ENCODE results near the gene RAP1GDS1.
A peak's percentile ranks its signal among the peaks of the same experiment; 100 is the strongest.
"Not testable (repeated sequence)": the region's sequence is repeated elsewhere in the genome, so short reads cannot be mapped to it uniquely, and the experiment has no call there.

Gene RAP1GDS1

DNA sequence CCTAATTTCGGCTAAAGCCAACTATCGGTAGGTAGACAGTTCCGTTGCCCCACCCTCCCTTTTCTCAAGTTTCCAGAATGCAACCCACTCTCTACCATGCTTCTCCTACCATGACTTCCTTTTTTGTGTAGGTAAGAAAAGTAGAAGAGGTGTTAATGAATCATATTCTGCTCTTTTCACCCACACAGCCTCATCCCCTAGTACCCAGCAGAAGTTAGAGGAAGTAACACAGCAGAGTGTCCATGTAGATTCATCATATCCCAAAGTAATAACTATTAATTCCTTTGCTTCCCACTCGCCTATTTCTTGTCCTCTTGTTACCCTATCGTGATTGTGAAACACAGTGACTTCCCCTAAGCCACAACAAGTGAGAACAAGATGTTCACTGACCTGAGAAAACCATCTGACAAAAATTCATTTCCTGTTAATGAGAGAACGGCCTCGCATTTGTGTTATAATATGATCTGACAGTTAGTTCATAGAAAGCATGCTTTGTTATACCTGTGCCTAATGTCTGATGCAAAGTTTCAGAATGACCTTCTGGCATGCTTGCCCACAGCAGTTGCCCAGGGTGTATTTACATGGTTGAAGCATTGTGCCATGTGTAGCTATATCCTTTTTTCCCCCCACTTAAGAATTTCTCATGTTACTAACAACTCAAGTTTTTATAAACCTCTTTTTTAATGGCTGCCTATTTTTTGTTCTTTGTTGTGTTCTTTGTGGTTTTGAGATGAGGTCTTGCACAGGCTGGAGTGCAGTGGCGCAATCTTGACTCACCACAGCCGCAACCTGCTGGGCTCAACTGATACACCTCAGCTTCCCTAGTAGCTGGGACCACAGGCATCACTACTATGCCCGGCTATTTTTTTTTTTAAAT is 185.6 kb downstream of the RAP1GDS1 start:
- no peaks in the 10 kb centered on the region for H3K27me3 ChIP-seq (replicated peaks; ENCODE audit: control insufficient read depth, insufficient read depth, low read length, poor library complexity, severe bottlenecking)
- DNase-seq, result peak; percentile 35 to 49 (median 48)
- H3K4me3 ChIP-seq (ENCODE audit: insufficient read depth, low read depth, low read length, poor library complexity, severe bottlenecking), result no peak overlapping the region
- peaks cover 21% of the 10 kb centered on the region for H3K36me3 ChIP-seq (ENCODE audit: control insufficient read depth, insufficient read depth, low read length)
- H3K4me1 ChIP-seq (ENCODE audit: control insufficient read depth, insufficient read depth, low read length, poor library complexity, severe bottlenecking), result peaks cover 30% of the 10 kb centered on the region
- no peaks in the 10 kb centered on the region for H3K9me3 ChIP-seq (ENCODE audit: control insufficient read depth, low read length)
- peak overlapping the region; percentile 19 for H3K27ac ChIP-seq (ENCODE audit: insufficient read depth, low read length, poor library complexity, severe bottlenecking)

DNA sequence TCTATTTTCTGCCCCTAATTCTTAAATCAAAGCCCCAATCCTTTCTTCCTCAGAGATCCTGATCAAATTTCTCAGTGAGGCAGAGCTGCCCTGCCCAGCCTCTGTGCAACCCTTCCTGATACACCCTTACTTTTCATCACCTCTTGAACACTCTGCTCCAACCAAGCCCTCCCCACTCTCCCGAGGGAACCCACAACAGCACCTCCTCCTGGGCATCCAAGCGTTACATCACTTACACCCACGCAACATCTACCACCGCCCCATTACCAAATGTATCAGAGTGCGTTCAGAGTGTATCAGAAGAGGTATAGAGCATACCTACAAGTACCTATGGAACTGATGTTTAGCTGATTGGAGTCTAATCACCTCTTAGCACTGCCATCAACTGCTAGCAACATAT is 186.5 kb downstream of the RAP1GDS1 start:
- Histone ChIP-seq H3K27me3 (replicated peaks; ENCODE audit: control insufficient read depth, insufficient read depth, low read length, poor library complexity, severe bottlenecking) (no peaks in the 10 kb centered on the region), H3K9me3 (ENCODE audit: control insufficient read depth, low read length) (no peaks in the 10 kb centered on the region), H3K36me3 (ENCODE audit: control insufficient read depth, insufficient read depth, low read length) (peaks cover 12% of the 10 kb centered on the region), H3K27ac (ENCODE audit: insufficient read depth, low read length, poor library complexity, severe bottlenecking) (no peak overlapping the region), H3K4me3 (ENCODE audit: insufficient read depth, low read depth, low read length, poor library complexity, severe bottlenecking) (no peak overlapping the region), H3K4me1 (ENCODE audit: control insufficient read depth, insufficient read depth, low read length, poor library complexity, severe bottlenecking) (peaks cover 30% of the 10 kb centered on the region)
- DNase-seq, result no peak

DNA sequence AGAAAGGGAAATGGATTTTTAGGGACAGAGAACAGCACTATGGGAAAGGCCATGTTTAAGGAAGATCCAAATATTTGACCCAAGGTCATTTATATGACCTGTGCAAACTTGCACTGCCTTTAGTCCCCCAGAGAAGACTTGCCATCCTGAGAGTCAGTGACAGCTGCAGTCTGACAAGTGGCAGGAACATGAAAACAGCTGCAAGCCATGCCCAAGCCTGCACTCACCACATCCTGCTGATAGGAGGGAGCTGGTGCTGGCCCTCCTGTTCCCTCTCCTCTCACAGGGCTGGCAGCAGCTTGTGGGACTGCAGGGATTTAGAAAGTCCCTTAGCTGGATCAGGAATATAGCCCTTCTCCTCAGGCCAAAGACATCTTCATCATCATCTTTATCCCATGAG is 187.7 kb downstream of the RAP1GDS1 start:
- Histone ChIP-seq H3K27me3 (replicated peaks; ENCODE audit: control insufficient read depth, insufficient read depth, low read length, poor library complexity, severe bottlenecking) (no peaks in the 10 kb centered on the region), H3K9me3 (ENCODE audit: control insufficient read depth, low read length) (no peaks in the 10 kb centered on the region), H3K27ac (ENCODE audit: insufficient read depth, low read length, poor library complexity, severe bottlenecking) (no peak overlapping the region), H3K4me1 (ENCODE audit: control insufficient read depth, insufficient read depth, low read length, poor library complexity, severe bottlenecking) (peaks cover 30% of the 10 kb centered on the region), H3K36me3 (ENCODE audit: control insufficient read depth, insufficient read depth, low read length) (no peaks in the 10 kb centered on the region), H3K4me3 (ENCODE audit: insufficient read depth, low read depth, low read length, poor library complexity, severe bottlenecking) (no peak overlapping the region)
- DNase-seq, result no peak

DNA sequence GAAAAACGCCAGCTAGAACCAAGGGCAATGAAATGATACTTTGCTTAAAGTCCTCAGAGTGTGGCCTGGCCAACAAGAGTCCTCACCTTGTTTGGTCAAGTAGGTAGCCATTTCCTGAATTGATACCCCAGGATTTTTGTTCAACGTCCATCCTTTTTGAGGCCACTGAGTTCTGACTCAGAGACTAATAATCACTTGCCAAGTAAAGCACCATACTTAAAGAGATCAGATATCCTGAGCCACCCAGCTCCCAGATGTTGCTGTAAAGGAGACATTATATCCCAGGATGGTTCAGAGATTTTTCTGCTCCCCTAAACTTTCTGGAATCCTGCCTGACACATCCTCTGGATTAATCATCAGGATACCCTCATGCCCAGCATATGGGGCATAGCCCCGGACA is 190.9 kb downstream of the RAP1GDS1 start:
- Histone ChIP-seq H3K27ac (ENCODE audit: insufficient read depth, low read length, poor library complexity, severe bottlenecking) (no peak overlapping the region), H3K4me1 (ENCODE audit: control insufficient read depth, insufficient read depth, low read length, poor library complexity, severe bottlenecking) (peaks cover 18% of the 10 kb centered on the region), H3K27me3 (replicated peaks; ENCODE audit: control insufficient read depth, insufficient read depth, low read length, poor library complexity, severe bottlenecking) (no peaks in the 10 kb centered on the region), H3K9me3 (ENCODE audit: control insufficient read depth, low read length) (no peaks in the 10 kb centered on the region), H3K36me3 (ENCODE audit: control insufficient read depth, insufficient read depth, low read length) (no peaks in the 10 kb centered on the region), H3K4me3 (ENCODE audit: insufficient read depth, low read depth, low read length, poor library complexity, severe bottlenecking) (no peak overlapping the region)
- no peak for DNase-seq

DNA sequence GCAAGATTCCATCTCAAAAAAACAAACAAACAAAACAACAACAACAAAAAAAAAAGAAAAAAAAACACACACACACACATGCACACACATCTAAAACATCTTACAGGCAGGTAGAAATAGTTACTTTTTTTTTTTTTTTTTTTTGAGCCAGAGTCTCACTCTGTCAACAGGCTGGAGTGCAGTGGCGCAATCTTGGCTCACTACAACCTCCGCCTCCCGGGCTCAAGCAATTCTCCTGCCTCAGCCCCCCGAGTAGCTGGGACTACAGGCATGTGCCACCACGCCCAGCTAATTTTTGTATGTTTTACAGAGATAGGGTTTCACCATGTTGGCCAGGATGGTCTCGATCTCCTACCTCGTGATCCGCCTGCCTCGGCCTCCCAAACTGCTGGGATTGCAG is 196.2 kb downstream of the RAP1GDS1 start:
- H3K4me3 ChIP-seq (ENCODE audit: insufficient read depth, low read depth, low read length, poor library complexity, severe bottlenecking); H3K36me3 ChIP-seq (ENCODE audit: control insufficient read depth, insufficient read depth, low read length); H3K27me3 ChIP-seq (replicated peaks; ENCODE audit: control insufficient read depth, insufficient read depth, low read length, poor library complexity, severe bottlenecking); H3K27ac ChIP-seq (ENCODE audit: insufficient read depth, low read length, poor library complexity, severe bottlenecking); H3K4me1 ChIP-seq (ENCODE audit: control insufficient read depth, insufficient read depth, low read length, poor library complexity, severe bottlenecking); H3K9me3 ChIP-seq (ENCODE audit: control insufficient read depth, low read length); DNase-seq: not testable (repeated sequence)

DNA sequence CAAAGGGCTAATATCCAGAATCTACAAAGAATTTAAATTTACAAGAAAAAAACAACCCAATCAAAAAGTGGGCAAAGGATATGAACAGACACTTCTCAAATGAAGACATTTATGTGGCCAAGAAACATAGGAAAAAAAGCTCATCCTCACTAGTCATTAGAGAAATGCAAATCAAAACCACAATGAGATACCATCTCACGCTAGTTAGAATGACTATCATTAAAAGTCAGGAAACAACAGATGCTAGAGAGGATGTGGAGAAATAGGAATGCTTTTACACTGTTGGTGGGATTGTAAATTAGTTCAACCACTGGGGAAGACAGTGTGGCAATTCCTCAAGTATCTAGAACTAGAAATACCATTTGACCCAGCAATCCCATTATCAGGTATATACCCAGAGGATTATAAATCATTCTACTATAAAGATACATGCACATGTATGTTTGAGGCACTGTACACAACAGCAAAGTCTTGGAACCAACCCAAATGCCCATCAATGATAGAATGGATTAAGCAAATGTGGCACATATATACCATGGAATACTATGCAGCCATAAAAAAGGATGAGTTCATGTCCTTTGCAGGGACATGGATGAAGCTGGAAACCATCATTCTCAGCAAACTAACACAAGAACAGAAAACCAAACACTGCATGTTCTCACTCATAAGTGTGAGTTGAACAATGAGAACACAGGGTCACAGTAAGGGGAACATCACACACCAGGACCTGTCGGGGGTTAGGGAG is 200.1 kb downstream of the RAP1GDS1 start:
- H3K4me1 ChIP-seq (ENCODE audit: control insufficient read depth, insufficient read depth, low read length, poor library complexity, severe bottlenecking); H3K27me3 ChIP-seq (replicated peaks; ENCODE audit: control insufficient read depth, insufficient read depth, low read length, poor library complexity, severe bottlenecking); H3K4me3 ChIP-seq (ENCODE audit: insufficient read depth, low read depth, low read length, poor library complexity, severe bottlenecking); H3K9me3 ChIP-seq (ENCODE audit: control insufficient read depth, low read length); H3K27ac ChIP-seq (ENCODE audit: insufficient read depth, low read length, poor library complexity, severe bottlenecking); DNase-seq; H3K36me3 ChIP-seq (ENCODE audit: control insufficient read depth, insufficient read depth, low read length): not testable (repeated sequence)

DNA sequence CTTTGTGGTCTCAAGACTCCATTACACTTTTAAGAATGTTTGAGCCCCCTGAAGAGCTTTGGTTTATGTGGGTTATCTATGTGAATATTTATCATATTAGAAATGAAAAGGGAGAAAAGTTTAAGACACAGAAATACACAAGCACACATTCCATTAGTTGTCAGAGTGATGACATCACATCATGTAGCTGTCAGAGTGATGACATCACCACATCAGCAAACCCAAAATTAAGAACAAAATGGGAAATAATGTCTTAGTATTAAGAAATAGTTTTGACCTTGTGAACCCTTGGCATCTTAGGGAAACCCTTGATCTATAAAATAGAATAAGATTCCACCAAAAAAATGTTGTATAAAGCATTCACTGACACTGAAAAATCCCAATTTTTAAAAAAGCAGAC is 201.3 kb downstream of the RAP1GDS1 start:
- H3K27ac ChIP-seq (ENCODE audit: insufficient read depth, low read length, poor library complexity, severe bottlenecking), result no peak overlapping the region
- no peaks in the 10 kb centered on the region for H3K36me3 ChIP-seq (ENCODE audit: control insufficient read depth, insufficient read depth, low read length)
- H3K27me3 ChIP-seq (replicated peaks; ENCODE audit: control insufficient read depth, insufficient read depth, low read length, poor library complexity, severe bottlenecking), result no peaks in the 10 kb centered on the region
- no peak for DNase-seq
- no peaks in the 10 kb centered on the region for H3K4me1 ChIP-seq (ENCODE audit: control insufficient read depth, insufficient read depth, low read length, poor library complexity, severe bottlenecking)
- no peaks in the 10 kb centered on the region for H3K9me3 ChIP-seq (ENCODE audit: control insufficient read depth, low read length)
- H3K4me3 ChIP-seq (ENCODE audit: insufficient read depth, low read depth, low read length, poor library complexity, severe bottlenecking), result no peak overlapping the region

DNA sequence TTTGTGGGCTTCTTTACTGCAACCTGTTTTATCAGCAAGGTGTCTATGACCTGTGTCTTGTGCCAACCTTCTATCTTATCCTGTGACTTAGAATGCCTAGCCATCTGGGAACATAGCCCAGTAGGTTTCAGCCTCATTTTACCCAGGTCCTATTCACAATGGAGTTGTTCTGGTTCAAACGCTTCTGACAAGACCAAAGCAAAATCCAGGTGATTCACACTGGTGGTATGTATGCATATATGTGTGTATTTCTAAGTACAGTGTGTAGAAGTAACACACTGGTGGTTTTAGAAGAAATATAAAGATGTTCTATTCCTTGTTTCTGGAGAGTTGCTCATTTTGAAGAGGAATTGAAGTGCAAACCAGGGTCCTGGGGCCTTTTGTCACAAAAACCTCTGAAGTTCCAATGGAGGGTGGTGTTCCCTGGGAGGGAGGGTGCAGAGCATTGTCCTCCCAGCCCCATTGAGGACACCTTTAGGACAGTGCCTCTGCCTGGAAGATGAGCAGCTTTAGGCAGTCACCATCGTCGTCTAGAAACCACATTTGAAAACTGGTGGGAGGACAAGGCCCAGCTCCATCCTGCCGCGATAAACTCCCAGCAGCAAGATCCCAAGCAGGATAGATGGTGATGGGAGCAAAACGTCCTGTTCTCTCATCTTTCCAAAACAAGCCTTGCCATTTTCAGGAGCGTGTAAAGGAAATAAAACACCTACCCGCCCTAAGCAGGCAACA is 205.8 kb downstream of the RAP1GDS1 start:
- Histone ChIP-seq H3K4me1 (ENCODE audit: control insufficient read depth, insufficient read depth, low read length, poor library complexity, severe bottlenecking) (peaks cover 6% of the 10 kb centered on the region), H3K27ac (ENCODE audit: insufficient read depth, low read length, poor library complexity, severe bottlenecking) (no peak overlapping the region), H3K36me3 (ENCODE audit: control insufficient read depth, insufficient read depth, low read length) (no peaks in the 10 kb centered on the region), H3K4me3 (ENCODE audit: insufficient read depth, low read depth, low read length, poor library complexity, severe bottlenecking) (no peak overlapping the region), H3K9me3 (ENCODE audit: control insufficient read depth, low read length) (no peaks in the 10 kb centered on the region), H3K27me3 (replicated peaks; ENCODE audit: control insufficient read depth, insufficient read depth, low read length, poor library complexity, severe bottlenecking) (no peaks in the 10 kb centered on the region)
- no peak for DNase-seq

DNA sequence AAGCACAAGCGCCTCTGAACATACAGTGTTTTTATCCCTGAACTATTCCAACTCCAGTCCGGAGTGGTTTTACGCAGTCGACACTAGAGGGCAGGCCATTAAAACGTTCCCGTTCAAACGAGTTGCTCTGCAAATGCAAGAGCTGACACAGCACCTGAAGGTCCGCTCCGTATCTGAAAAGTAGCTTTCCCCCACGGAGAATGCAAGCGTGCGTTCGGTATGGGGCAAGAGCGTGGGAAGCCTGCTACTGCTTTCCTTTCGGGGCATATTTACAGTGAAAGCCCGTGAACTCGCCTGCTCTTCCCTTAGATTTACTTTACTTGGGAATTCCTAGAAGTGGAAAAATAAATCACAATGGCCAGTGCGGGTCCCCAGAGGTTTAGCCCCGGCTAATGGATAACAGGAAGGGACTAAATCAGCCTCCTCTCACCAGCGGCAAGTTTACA is 206.5 kb downstream of the RAP1GDS1 start:
- no peaks in the 10 kb centered on the region for H3K36me3 ChIP-seq (ENCODE audit: control insufficient read depth, insufficient read depth, low read length)
- H3K9me3 ChIP-seq (ENCODE audit: control insufficient read depth, low read length), result no peaks in the 10 kb centered on the region
- H3K27ac ChIP-seq (ENCODE audit: insufficient read depth, low read length, poor library complexity, severe bottlenecking), result no peak overlapping the region

More for the DNA sequence above, 206.5 kb downstream of the RAP1GDS1 start:
- H3K4me1 ChIP-seq (ENCODE audit: control insufficient read depth, insufficient read depth, low read length, poor library complexity, severe bottlenecking), result peaks cover 6% of the 10 kb centered on the region
- DNase-seq, result peak; percentile 40 to 52 (median 43)
- H3K27me3 ChIP-seq (replicated peaks; ENCODE audit: control insufficient read depth, insufficient read depth, low read length, poor library complexity, severe bottlenecking), result no peaks in the 10 kb centered on the region
- peak overlapping the region; percentile 27 for H3K4me3 ChIP-seq (ENCODE audit: insufficient read depth, low read depth, low read length, poor library complexity, severe bottlenecking)

Data from effector memory CD4-positive, alpha-beta T cell (primary cell).